ENCODE measurements around the gene SH3BP5. TPM values are rescaled to one million over a fixed set of nuclear protein-coding genes. Genes with fewer than 3 reads are reported as not detected.

Gene SH3BP5
- total RNA-seq, 1 experiment from 2014 or later: 13.9 TPM

- Histone ChIP-seq H4K20me1 (ENCODE audit: insufficient read depth) (no peaks in the 10 kb centered on the region), H3K27ac (ENCODE audit: low read depth, low read length) (no peak overlapping the region), H3K4me1 (ENCODE audit: control insufficient read depth in 1 of 2, insufficient read depth in 2 of 2, low read length in 2 of 2) (peaks cover 5 to 25% of the 10 kb centered on the region in 2 experiments), H3K9me3 (ENCODE audit: control insufficient read depth in 1 of 2, insufficient read depth in 1 of 2, low read depth in 1 of 2, low read length in 2 of 2) (no peaks in the 10 kb centered on the region), H3K27me3 (ENCODE audit: insufficient read depth, low read length) (no peaks in the 10 kb centered on the region), H3K4me2 (ENCODE audit: low read length) (no peak overlapping the region), H3K9ac (ENCODE audit: low read length) (no peak overlapping the region), H3K79me2 (ENCODE audit: insufficient read depth, low read length) (no peaks in the 10 kb centered on the region), H3K36me3 (ENCODE audit: control insufficient read depth in 1 of 2, insufficient read depth in 2 of 2, low read length in 2 of 2) (no peaks in the 10 kb centered on the region), H3K4me3 (replicated peaks in 1 of 2; ENCODE audit: low read depth in 1 of 2, low read length in 2 of 2) (no peak overlapping the region), H2AFZ (ENCODE audit: low read depth, low read length, poor library complexity, severe bottlenecking) (no peak overlapping the region), H3K9me2 (ENCODE audit: insufficient read depth) (no peaks in the 10 kb centered on the region)
- TF ChIP-seq MAX (IDR thresholded peaks at IDR 0.05) (no peak), JUND (IDR thresholded peaks at IDR 0.05) (no peak), YY1 (IDR thresholded peaks at IDR 0.05; ENCODE audit: extremely low read depth, insufficient replicate concordance, low read depth, low read length) (no peak), TCF7L2 (IDR thresholded peaks at IDR 0.05; ENCODE audit: borderline replicate concordance, extremely low read depth, insufficient read depth, insufficient read length) (no peak), CBX3 (IDR thresholded peaks at IDR 0.05; ENCODE audit: low read depth) (no peak), SRF (IDR thresholded peaks at IDR 0.05; ENCODE audit: low read depth) (no peak), SIN3A (IDR thresholded peaks at IDR 0.05; ENCODE audit: low read depth) (no peak), FOSL1 (IDR thresholded peaks at IDR 0.05; ENCODE audit: low read depth) (no peak), POLR2AphosphoS5 (IDR thresholded peaks at IDR 0.05; ENCODE audit: low read depth, low read length) (no peak), POLR2A (IDR thresholded peaks at IDR 0.05; ENCODE audit: borderline replicate concordance, extremely low read depth, insufficient read depth, insufficient read length) (no peak), CEBPB (IDR thresholded peaks at IDR 0.05; ENCODE audit: low read depth) (no peak)
- TF ChIP-seq, protein P1, sequence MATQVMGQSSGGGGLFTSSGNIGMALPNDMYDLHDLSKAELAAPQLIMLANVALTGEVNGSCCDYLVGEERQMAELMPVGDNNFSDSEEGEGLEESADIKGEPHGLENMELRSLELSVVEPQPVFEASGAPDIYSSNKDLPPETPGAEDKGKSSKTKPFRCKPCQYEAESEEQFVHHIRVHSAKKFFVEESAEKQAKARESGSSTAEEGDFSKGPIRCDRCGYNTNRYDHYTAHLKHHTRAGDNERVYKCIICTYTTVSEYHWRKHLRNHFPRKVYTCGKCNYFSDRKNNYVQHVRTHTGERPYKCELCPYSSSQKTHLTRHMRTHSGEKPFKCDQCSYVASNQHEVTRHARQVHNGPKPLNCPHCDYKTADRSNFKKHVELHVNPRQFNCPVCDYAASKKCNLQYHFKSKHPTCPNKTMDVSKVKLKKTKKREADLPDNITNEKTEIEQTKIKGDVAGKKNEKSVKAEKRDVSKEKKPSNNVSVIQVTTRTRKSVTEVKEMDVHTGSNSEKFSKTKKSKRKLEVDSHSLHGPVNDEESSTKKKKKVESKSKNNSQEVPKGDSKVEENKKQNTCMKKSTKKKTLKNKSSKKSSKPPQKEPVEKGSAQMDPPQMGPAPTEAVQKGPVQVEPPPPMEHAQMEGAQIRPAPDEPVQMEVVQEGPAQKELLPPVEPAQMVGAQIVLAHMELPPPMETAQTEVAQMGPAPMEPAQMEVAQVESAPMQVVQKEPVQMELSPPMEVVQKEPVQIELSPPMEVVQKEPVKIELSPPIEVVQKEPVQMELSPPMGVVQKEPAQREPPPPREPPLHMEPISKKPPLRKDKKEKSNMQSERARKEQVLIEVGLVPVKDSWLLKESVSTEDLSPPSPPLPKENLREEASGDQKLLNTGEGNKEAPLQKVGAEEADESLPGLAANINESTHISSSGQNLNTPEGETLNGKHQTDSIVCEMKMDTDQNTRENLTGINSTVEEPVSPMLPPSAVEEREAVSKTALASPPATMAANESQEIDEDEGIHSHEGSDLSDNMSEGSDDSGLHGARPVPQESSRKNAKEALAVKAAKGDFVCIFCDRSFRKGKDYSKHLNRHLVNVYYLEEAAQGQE (IDR thresholded peaks at IDR 0.05; ENCODE audit: low read depth): no peak
- TF ChIP-seq, protein P2, sequence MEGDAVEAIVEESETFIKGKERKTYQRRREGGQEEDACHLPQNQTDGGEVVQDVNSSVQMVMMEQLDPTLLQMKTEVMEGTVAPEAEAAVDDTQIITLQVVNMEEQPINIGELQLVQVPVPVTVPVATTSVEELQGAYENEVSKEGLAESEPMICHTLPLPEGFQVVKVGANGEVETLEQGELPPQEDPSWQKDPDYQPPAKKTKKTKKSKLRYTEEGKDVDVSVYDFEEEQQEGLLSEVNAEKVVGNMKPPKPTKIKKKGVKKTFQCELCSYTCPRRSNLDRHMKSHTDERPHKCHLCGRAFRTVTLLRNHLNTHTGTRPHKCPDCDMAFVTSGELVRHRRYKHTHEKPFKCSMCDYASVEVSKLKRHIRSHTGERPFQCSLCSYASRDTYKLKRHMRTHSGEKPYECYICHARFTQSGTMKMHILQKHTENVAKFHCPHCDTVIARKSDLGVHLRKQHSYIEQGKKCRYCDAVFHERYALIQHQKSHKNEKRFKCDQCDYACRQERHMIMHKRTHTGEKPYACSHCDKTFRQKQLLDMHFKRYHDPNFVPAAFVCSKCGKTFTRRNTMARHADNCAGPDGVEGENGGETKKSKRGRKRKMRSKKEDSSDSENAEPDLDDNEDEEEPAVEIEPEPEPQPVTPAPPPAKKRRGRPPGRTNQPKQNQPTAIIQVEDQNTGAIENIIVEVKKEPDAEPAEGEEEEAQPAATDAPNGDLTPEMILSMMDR (IDR thresholded peaks at IDR 0.05 in 2 of 3, conservative IDR thresholded peaks at IDR 0.05 in 1 of 3; ENCODE audit: borderline replicate concordance in 1 of 3, insufficient read depth in 1 of 3, low read depth in 2 of 3, low read length in 2 of 3): no peak
- CTCF ChIA-PET: no interaction called here
- DNase-seq (ENCODE audit: low read depth, low spot score) (no peak), ATAC-seq (no peak)
- POLR2A ChIA-PET: no interaction called here
- intact Hi-C loops (cut with micrococcal nuclease): no loop called here
- RAD21 ChIA-PET (ENCODE audit: low non-redundant PET in 1 of 2, low total read pairs in 2 of 2, uncharacterized antibody in 2 of 2, unreplicated experiment in 2 of 2): no interaction called here
- BruUV-seq (replicated peaks): no TSS peak
Measured at GRCh38 chr3:15337963-15338362, 5.6 kb upstream of the SH3BP5 start.
